ENCODE data around the gene MOB2.
A peak's percentile ranks its signal among the peaks of the same experiment; 100 is the strongest.
"Not testable (repeated sequence)": the region's sequence is repeated elsewhere in the genome, so short reads cannot be mapped to it uniquely, and the experiment has no call there.

Gene MOB2

DNA sequence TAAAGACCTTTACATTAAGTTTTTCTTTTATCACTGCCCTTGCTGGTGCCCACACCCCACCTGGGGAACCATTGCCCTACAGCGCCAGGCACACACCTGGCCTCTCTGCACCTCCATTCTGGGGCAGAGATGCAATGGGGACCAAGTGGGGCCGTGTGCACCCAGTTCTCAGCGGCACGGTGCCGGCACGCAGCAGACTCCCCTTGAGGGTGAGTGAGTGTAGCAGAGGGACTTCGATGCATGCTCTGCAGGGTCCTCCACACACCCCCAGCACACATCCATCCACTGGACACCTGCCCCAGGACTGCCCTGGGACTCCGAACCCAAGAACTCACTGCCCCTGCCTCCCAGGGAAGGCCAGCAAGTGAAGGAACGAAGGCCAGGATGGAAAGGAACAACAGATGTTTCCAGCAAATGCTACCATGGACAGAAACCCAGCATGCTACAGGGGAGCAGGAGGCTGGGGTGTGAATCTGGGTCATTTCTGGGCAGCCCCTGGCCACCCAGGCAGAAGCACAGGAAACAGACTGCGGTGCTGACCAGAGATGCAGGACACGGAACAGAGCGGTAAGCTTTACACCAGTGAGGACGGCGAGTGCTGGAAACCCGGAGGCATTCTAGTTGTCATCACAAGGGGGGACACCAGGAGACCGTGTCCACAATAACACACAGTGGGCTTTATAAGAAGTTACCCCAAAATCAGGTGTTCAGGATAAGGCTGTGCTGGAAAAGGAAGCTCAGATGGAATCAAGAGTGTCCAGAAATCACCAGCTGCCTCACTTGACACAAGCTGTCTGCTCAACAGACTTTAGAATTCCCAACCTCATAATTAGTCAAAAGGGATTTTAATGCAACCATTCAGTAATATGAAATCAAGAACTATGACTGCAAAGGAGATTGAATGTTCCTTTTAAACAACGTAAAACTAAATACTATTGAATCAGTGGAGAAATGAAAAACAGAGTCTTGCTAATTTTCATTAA lies 32.7 kb upstream of the MOB2 start:
- no peak for DNase-seq

DNA sequence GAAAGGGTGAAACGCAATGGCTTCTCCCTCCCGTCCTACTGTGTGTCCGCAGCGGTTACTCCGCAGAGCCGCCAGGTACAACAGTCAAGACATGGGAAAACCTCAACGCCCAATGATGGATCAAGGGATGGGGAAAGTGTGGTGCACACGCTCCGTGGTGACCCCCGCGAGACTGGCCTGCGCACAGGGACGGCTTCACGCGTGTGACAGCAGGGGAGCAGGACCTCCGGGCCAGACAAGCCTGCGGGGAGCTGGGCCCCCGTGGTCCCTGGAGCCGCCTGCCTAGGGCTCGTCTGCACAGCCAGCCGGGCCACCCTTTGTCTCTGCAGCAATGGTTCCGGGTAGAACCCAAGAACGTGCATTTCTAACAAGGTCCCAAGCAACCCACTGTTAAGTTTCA lies 31.7 kb upstream of the MOB2 start:
- DNase-seq: no peak

GRCh38 chr11:1517117-1518005 lies 30.8 kb upstream of the MOB2 start:
- no peak for DNase-seq

DNA sequence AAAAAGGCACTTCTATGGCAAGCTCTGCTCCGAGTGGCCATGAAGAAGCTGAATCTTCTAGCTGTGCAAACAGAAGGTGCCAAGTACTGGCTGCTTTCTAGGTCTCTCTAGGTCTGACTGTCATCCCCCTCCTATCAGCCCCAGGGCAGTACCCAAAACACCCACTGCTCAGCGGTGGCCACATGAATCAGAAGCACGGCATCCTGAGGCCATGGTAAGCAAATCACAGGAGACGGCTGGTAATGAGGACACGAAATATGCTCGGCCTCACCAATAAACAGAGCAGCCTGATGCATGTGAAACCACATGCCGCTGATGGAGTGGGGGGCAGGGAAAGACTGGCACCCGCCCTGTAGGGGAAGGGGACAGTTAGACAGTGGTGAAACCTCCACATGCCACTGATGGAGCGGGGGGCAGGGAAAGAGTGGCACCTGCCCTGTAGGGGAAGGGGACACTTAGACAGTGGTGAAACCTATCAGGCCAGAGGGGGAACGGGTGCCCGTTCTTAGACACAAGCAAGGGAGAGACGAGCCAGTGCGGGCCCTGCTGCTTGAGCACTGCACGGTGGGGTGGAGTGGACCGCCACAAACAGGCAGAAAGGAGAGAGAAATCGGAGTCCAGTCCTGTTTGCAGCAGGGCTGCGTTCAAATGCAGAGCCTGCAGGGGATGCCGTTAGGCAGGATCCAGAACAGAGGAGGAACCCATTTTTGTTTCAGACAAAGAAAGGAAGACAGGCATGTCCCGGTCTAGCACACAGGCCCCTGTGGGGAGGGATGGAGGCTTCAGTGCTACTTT lies 29.9 kb upstream of the MOB2 start:
- DNase-seq: no peak

DNA sequence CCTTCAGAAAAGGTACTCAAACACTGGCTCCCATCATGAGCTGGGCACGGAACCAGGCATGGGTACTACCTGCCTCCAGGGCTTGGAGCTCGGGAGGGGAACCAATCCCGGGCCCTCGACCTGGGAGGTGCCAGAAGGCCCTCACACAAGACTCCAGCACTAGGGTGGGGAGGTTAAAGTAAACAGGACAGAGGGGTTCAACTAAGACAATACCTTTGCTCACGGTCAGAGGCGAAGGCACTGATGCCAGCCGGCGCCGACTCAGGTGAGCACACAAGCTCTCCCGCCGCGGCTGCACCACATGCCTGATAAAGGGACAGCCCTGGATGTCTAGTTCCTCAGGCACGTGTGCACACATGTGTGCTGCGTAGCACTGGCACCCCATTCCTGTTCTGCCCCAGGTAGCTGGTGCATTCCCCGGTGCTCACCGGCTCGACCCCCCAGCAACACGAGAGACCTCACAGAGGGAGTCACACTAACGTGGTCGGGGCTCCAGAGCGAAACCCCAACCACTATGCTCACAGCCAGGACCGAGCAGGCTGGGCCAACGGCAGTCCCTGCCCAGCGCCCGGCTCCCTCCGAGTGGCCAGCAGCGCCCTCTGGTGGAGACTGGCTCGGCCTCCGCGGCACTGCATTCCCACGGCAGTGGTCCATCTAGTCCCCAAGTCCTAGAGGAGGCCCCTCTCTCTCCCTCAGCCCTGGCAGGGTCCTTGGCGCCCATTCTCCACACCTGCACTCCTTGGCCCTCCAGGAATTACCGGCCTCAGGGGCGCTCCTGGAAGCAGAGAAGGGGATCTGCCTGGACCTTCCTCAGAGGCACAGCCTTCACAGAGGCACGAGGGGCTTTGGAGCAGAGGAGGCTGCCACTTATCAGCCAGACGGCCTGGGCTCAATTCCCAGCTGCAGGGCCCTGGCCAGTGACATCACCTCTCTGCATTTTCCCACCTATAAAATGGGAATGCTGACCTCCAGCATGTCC lies 28.8 kb upstream of the MOB2 start:
- peak; percentile 65 for DNase-seq

DNA sequence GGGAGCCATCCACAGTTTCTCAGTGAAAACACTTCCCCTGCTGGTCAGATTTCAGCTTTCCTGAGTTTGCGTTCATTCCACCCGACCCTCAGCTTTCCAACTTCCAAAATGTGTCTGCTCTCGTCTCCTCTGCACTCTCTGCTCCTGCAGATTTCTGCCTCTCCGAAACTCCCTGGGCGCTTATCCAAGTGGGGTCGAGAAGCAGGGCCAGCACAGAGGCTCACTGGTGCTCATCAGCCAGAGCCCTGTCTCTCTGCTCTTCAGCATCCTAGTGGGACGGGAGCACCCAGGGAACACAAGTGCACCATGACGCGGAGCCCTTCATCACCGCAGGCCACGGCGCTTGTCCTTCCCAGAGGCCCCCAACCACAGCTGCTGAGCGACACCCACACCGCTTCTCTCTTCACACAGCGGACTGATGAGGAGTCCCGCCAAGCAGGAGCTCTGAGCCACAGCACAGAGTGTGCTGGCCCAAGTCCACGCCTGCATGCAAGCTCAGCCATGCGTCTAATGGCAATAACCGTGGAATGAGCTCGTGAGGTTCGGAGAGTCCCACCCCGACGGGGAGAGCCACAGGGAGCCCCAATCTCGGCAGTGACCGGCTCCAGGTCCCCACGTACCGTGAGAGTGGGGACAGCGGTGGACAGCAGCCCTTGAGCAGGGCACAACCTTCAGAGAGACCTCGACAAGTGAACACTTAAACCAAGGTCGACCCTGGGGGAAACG lies 27.9 kb upstream of the MOB2 start:
- no peak for DNase-seq

- no peak for DNase-seq
These were observed 27.0 kb upstream of the MOB2 start for GRCh38 chr11:1513326-1514296.

DNA sequence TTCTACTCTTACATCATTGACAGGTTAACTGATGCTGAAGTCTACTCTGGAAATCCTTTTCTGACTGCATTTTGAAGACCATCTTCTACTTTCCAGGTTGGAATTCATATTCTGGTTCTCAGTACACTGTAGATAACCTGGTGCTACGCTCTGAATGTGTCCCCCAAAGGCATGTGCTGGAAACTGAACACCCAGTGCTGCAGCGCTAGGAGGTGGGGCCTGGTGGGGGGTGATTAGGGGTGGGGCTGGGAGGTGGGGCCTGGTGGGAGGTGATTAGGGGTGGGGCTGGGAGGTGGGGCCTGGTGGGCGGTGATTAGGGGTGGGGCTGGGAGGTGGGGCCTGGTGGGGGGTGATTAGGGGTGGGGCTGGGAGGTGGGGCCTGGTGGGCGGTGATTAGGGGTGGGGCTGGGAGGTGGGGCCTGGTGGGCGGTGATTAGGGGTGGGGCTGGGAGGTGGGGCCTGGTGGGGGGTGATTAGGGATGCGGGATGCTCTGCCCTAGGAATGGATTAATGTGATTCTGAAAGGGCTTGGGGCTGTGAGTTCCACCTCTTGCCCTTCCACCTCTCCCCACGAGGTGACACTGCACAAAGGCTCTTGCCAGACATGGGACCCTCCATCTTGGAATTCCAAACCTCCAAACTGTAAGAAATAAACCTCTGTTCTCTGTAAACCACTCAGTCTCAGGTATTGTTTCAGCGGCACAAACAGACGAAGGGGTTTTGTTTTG lies 26.1 kb upstream of the MOB2 start:
- DNase-seq: not testable (repeated sequence)

DNA sequence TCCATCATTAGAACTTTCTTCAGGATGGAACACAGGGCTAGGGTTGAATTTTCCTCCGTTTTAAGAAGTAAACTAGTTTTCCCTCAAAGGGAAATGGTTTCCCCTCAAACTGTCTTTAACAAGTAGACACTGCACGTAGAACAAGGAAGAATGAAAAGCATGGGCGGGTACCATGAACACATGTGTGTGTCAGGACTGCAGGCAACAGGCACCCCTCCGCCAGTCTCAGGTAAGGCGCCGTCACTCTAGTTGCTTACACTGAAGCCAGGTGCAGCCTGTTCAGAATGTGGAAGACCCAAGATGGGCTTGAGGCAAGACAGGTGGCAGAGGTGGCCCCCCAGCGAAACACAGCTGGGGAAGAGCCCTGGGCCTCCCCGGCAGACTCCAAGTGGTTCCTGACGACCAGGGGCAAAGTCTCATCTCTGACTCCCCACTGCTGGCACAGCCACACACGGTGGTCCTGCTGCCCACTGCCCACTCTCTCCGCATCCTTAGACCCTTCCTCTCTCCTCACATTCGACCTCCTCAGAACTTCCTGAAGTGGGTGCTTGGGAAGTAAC lies 25.4 kb upstream of the MOB2 start:
- DNase-seq: no peak

GRCh38 chr11:1510928-1511327 lies 24.3 kb upstream of the MOB2 start:
- no peak for DNase-seq

DNA sequence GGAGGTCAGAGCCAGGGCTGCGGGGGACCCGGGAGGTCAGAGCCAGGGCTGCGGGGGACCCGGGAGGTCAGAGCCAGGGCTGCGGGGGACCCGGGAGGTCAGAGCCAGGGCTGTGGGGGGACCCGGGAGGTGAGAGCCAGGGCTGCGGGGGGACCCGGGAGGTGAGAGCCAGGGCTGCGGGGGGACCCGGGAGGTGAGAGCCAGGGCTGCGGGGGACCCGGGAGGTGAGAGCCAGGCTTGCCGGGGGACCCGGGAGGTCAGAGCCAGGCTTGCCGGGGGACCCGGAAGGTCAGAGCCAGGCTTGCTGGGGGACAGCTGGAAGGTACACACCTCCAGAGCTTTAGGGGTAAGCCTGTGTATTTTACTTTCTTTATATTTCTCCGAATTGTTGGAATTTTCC lies 23.8 kb upstream of the MOB2 start:
- DNase-seq: not testable (repeated sequence)

DNA sequence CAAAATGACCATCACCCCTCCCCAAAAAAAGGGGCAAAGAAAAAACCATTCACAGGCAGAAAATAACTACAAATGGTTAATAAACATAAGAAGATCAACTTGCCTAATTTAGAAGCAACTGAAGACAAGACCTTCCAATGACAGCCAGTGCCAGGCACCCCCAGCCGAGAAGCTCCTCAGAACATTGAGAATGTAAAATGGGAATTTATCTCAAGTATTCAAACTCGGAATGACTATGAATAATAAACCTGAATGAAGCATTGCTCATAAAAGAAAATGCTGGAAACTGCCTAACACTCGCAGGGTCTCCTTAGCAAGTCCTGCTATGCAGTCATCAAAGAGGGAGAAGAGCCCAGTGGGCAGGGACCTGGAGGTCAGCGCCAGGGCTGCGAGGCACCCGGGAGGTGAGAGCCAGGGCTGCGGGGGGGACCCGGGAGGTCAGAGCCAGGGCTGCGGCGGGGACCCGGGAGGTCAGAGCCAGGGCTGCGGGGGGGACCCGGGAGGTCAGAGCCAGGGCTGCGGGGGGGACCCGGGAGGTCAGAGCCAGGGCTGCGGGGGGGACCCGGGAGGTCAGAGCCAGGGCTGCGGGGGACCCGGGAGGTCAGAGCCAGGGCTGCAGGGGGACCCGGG lies 23.2 kb upstream of the MOB2 start:
- DNase-seq: no peak

DNA sequence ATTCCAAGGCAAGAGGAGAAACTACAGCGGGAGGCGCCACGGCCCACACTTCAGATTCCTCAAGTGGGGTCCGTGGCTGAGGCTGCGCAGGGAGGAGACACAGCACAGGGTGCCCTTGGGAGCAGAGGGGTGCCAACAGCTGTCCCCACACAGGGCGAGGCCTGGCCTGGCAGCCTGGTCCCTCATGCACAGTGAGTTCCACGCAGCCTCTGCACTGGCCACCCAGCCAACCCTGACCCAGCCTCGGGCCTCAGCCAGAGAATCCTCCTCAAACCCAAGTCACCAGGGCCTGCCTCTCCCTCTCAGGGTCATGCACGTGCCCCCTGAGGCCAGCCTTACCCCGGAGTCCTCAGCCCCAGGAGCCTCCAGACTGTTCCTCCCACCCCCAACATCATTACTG lies 22.4 kb upstream of the MOB2 start:
- no peak for DNase-seq

GRCh38 chr11:1508491-1508891 lies 21.9 kb upstream of the MOB2 start:
- DNase-seq: no peak

DNA sequence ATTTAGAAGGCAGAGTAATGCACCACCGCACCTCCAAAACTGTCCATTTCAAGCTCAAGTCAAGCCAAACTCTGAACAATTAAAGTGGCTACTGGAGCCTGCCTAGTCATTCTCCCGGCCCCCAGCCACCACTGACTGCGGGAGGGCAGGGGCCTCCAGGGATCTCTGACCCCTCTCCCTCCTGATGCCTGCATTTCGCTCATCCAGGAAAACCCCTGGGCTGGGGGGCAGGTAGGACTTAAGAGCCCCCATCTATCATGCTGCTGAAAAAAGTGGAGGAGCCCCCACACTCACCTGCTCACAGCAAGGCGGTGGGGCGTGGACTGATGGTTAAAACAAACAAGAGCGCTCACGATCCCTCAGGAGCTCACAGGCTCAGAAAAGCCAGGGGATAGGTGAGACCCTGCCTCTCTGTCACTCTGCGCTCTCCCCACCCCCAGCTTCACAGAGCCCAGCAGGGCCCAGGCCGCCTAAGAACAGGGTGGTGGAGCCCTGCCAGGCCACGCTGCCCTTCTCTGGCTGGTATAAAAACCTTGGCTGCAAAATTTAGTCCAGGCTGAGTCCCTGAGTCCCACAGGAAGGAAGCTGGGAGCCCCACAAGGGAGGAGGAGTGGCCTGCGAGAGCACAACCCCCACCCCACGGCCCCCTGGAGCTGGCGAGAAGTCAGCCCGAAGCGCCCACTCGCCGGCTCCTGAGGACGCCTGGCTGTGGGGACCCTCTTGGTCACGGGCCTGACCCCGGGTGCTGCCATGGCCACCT lies 21.0 kb upstream of the MOB2 start:
- DNase-seq: no peak

DNA sequence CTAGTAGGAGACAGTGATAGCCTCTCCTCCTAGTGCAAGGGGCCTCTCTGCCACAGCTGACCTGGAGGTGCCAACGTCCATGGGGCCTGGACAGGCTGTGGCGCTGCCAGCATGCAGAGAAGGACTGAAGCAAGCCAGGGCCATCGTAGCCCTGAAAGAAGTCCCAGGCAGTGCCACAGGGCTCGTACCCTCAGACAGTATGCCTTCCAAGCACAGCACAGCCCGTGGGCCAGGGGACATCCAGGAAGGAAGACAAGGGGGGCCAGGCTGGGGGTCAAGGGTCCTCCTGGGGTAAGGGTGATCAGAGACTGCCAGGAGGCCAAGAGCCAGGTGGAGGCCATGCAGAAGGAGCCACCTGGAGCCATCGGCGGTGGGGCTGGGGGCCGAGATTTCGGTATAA lies 20.4 kb upstream of the MOB2 start:
- no peak for DNase-seq

- no peak for DNase-seq
These were observed 18.9 kb upstream of the MOB2 start for GRCh38 chr11:1505480-1505879.
